ENCODE results near the gene DOLPP1. TPM values are rescaled to one million over a fixed set of nuclear protein-coding genes. Genes with fewer than 3 reads are reported as not detected.
"Not testable (repeated sequence)": the region's sequence is repeated elsewhere in the genome, so short reads cannot be mapped to it uniquely, and the experiment has no call there.

The DOLPP1 gene
- total RNA-seq, result 16.7 TPM

GRCh38 chr9:129080601-129081387, at the start of gene DOLPP1:
DOLPP1 (plus strand) TSS chr9:129081111; CDS start chr9:129081132, 21 bp downstream.
- FAIRE-seq (peak; percentile 91), DNase-seq (ENCODE audit: low spot score in 2 of 2) (peak; percentile 98 to 99)

DNA sequence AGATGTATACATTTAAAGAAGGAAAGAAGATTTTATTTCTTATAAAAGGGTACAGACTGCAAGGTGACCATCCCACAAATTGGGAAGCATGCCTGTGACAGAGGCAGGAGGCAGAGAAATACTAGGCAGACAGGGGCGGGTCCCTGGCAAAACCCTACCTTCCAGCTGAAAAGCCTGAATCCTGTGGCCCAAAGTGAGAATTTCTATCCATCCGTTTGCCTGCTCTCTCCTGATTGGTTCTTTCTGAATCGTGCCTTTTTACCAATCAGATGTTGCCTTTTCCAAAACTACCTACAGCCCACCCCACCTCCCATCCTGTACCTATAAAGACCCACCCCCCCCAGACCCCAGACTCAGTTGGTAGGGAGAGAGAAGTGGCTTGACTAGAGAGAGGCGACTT, 49.4 kb upstream of the DOLPP1 start:
- FAIRE-seq, result no peak
- no peak for DNase-seq (ENCODE audit: low spot score in 2 of 2)

DNA sequence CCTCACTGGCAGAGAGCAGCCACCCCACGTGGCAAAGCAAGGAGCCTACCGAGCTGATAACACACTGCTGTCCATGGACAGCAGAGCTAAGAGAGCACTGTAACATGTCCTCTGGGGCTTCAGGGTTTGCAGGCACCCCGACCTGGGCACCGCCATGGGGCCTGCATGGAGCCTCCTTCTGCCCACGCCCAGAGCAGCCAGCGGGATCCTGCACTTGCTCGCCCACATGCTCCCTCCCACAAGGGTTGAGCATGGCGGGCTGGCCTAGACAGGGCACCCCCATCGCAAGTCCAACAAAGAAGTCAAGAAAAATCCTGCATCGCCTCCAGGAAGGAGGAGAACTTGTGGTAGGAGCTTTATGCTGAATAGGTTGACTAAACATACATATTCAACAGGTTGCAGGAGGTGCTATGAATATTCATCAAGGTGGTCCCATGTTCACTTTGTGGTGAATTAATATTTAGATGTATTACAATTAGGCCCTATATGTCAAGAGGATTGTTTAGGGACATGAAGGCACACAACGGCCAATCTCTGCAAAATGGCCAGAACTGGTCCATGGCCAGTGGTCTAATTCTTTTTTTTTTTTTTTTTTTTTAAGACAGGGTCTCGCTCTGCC, 48.3 kb upstream of the DOLPP1 start:
- no peak for DNase-seq (ENCODE audit: low spot score in 2 of 2)
- no peak for FAIRE-seq

- DNase-seq (ENCODE audit: low spot score in 2 of 2) (no peak), FAIRE-seq (no peak)
Observed at GRCh38 chr9:129033216-129033615, 47.7 kb upstream of the DOLPP1 start.

DNA sequence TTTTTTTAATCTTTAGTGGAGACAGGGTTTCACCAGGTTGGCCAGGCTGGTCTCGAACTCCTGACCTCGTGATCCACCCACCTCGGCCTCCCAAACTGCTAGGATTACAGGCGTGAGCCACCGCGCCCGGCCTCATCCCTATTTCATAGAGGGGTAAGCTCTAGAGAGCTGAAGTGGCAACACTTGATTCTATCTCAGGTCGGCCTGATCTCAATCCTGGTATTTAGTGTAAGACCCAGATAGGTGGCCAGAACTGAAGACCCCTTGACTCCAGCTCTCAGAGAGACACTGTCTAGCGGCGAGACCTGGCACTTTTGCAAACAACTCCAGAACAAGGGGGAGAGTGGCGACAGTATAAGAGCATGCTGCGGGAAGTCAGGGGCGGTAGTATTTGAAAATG, 45.1 kb upstream of the DOLPP1 start:
- not testable (repeated sequence) for FAIRE-seq; DNase-seq (ENCODE audit: low spot score in 2 of 2)

DNA sequence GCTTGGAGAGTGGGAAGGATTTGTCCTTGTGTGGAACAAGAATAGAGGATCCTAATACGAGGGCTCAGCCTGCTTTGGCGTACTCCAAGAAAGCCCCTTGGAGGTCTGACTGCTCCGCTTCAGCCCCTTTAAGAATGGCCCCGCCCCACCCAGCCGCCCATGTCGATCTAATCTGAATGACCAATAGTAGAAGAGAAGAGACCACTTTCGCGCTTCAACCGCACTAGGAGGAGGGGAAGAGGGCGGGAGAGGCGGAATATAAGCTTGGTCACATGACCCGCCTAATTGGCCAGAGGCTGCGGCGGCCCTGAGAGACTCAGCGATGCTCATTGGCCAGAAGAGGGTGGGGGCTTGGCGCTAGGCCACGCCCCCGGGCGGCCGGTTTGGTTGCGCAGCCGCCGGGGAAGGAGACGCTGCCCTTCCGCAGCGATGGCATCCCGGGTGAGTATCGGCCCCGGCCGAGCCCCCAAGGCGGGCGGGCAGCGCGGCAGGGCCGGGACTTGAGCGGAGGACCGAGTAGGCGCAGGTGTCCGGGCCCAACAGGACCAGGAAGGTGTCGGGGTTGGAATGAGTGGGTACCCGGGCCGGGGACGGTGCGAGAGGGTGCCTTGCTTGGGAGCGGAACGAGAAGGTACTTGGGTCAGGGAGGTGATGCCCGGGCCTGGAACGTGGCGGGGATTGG, 44.5 kb upstream of the DOLPP1 start, which contains the start of gene MIGA2:
TSS of gene MIGA2 (plus strand) at position 386 of the 682 bp plus-strand sequence. CDS start 3,969 bp downstream, outside the sequence.
- peak; percentile 92 for FAIRE-seq

DNA sequence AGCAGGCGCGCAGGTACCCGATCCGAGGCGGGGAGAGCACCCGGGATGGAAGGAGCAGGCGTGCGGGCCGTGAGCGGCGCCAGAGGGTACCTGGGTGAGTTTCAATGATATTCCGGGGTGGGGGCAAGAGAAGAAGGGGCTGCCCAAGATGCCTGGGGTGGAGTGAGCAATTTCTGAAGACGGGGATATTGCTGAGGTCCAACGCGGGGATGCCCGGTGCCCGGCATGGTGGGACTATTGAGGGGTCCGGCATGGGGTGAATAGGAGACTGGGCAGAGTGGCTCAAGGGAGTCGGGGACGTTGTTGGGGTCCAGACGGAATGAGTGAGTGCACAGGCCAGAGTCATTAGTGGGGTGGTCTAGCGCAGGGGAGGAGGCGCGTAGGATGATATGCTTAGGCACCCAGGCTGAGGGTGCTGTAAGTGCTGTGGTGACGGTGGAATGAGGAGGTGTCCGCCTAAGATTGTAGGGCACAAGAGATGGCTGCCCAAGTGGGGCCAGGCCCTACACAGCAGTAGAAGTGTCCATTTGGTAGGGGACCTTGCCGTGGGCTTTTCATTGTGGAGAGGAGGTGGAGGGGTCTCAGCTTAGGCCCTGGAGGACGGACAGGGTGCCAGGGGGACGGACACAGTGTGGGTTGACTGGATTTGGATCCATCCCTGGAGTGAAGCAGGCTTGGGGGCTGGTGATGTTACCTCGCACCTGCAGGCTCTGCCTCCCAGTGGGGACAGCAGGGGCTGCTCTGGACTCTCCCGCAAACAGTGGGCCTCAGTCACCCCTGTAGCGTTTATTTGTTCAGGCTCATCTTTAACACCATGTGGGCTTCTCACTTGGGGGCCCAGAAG, 43.8 kb upstream of the DOLPP1 start:
- FAIRE-seq (no peak), DNase-seq (ENCODE audit: low spot score in 2 of 2) (no peak)

More for the DNA sequence above, 44.5 kb upstream of the DOLPP1 start, which contains the start of gene MIGA2:
- peak; percentile 99 for DNase-seq (ENCODE audit: low spot score in 2 of 2)

- DNase-seq (ENCODE audit: low spot score in 2 of 2) (no peak), FAIRE-seq (no peak)
Observed at GRCh38 chr9:129037767-129038098, 43.2 kb upstream of the DOLPP1 start.

DNA sequence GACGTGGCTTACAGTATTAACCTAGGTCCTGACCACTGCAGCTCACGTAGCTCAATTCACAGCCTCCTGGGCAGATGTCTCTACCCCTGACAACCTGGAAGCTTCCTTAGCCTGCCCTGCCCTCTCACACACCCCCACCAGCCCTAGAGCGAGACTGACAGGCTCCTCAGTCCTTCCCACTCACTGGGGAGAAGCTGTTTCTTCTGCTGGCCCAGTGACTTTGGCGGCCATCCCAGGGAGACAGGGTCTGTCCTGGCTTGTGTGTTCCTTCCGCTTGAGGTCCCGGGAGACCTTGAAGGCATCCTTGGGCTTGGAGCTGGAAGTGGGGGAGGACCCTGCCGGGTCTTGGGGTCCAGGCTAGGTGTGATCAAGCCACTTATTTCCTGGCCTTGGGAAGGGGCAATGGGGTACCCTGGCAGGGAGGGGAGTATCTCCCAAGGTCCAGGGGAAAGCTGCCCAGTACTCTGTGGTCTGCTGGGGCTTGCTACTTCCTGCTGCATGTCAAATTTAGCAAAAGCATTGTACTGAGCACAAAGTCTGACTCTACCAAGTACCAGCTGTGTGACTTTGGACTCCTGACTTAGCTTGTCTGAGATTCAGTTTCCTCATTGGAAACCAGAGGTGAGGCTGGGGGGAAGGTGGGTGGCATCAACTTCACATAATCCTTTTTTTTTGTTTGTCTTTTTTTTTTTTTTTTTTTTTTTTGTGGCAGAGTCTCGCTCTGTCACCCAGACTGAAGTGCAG, 42.6 kb upstream of the DOLPP1 start:
- no peak for DNase-seq (ENCODE audit: low spot score in 2 of 2)
- no peak for FAIRE-seq

DNA sequence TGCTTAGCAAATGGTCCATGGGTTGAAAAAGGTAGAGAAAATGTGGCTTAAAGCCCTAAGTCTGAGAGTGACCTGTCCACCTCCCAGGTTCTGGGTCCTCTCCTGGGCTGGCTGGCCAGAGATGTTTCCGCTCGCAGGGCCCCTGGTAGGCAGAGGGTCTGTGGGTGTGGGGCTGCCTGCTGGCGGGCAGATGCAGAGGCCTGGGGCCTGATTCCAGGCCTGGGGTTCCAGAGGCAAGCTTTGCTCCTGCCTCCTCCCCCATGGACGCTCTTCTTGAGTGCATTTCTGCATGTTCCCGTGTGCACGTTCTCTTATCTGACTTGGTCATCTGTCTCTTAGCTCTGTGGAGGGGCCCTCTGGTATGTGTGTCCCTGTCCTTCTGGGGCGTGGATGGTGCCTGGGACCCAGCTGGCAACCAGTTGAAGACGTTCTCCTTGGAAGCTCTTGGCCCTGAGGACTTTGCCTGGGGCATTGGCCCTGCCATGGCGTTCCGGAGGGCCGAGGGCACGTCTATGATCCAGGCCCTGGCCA, 40.7 kb upstream of the DOLPP1 start:
- no peak for DNase-seq (ENCODE audit: low spot score in 2 of 2)
- FAIRE-seq, result no peak

- FAIRE-seq, result no peak
- DNase-seq (ENCODE audit: low spot score in 2 of 2), result no peak
Observed at GRCh38 chr9:129042016-129042415, 38.9 kb upstream of the DOLPP1 start.

- no peak for FAIRE-seq
- no peak for DNase-seq (ENCODE audit: low spot score in 2 of 2)
Observed at GRCh38 chr9:129052592-129052991, 28.3 kb upstream of the DOLPP1 start.

- DNase-seq (ENCODE audit: low spot score in 2 of 2) (no peak), FAIRE-seq (no peak)
Observed at GRCh38 chr9:129053020-129053419, 27.9 kb upstream of the DOLPP1 start.

DNA sequence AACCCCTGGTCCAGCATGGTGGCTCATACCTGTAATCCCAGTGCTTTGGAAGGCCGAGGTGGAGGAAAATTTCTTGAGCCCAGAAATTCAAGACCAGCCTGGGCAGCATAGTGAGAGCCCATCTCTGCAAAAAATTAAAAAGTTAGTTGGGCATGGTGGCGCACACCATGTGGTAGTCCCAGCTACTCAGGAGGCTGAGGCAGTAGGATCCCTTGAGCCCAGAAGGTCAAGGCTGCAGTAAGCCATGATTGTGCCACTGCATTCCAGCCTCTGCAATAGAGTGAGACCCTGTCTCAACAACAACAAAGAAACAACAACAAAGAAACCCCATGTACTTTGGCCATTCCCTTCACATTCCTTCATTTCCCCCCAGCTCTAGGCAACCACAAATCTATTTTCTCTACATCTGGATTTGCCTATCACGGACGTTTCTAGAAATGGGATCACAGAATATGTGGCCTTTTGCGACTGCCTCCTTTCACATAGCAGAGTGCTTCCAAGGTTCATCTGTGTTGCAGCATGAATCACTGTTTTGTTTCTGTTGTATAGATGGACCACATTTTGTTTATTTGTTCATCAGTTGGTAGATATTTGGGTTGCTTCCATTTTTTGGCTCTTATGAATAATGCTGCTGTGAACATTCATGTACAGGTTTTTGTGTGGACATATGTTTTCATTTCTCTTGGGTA, 26.6 kb upstream of the DOLPP1 start:
- DNase-seq (ENCODE audit: low spot score in 2 of 2) (no peak), FAIRE-seq (no peak)

DNA sequence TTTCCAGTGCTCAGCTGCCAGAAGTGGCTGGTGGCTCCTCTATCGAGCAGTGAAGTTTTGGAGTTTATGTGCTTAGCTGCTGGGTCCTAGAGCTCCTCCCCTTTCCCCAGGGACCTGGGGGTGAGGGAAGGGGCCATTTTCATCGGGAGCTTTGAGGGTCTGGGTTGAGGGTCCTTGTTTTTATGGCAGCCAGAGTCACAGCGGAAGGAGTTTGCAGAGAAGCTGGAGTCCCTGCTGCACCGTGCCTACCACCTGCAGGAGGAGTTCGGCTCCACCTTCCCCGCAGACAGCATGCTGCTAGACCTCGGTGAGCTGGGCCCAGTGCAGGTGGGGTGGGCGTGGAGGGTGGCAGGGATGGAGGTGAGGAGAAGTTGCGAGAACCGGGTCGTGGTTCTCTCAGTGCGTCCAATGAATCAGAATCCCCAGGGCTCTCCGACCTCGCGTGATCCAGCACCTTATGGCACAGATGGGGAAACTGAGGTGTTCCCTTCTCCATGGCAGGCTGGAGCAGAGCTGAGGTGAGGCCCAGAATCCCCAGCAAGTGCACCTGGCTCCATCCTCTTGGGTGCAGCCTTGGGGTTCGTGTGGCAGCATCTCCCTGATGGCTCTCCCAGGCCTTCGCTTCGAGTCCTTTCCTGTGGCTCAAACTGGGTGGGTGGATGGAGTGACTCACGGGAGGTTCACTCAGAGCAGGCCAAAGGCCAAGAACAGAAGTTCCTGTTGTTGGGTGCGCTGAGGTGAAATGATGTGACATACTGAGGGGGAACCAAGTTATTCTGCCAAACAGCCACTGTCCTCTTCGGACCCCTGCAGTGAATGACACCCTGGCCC, 21.7 kb upstream of the DOLPP1 start:
- no peak for DNase-seq (ENCODE audit: low spot score in 2 of 2)
- no peak for FAIRE-seq

GRCh38 chr9:129059796-129060785, 20.8 kb upstream of the DOLPP1 start:
- no peak for FAIRE-seq

DNA sequence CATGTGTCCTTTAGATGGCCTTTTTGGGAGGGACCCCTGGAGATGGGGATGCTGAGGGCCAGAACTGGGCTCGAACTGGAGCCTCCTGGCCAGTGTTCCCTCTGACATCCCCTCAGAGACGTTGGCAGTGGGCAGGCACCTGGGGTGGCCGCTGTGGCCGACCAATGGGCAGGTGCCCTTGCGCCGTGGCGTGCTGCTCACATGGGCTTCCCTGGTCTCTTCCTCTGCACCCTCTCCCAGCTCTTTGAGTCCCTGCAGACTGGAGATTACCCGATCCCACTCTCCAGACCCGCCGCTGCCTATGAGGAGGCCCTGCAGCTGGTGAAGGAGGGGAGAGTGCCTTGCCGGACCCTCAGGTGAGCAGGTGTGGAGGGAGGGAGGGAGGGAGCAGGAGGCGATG, 19.9 kb upstream of the DOLPP1 start:
- DNase-seq (ENCODE audit: low spot score in 2 of 2) (no peak), FAIRE-seq (no peak)

More at GRCh38 chr9:129059796-129060785, 20.8 kb upstream of the DOLPP1 start:
- DNase-seq (ENCODE audit: low spot score in 2 of 2), result no peak

Measured in frontal cortex (tissue), 4 donors.